ENCODE data around the gene CHAF1A.

DNA sequence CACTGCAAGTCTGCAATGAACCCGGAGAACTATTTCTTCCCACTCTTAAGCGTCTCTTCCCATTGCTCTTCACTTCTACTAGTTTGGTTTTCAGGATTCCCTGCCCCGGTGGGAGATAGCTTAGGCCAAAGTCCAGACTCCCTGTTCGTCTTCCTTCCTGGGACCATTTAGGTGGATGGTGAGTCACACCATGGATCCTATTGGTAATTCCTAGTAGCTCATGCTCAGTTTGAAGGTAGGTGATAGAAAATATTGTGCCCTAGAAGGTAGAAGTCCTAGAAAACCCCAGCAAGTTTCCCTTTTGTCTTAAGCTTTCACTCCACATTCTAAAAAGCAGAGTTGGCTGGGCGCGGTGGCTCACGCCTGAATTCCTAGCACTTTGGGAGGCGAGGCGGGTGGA, 13.8 kb downstream of the CHAF1A start:
- TF ChIP-seq, protein P1, sequence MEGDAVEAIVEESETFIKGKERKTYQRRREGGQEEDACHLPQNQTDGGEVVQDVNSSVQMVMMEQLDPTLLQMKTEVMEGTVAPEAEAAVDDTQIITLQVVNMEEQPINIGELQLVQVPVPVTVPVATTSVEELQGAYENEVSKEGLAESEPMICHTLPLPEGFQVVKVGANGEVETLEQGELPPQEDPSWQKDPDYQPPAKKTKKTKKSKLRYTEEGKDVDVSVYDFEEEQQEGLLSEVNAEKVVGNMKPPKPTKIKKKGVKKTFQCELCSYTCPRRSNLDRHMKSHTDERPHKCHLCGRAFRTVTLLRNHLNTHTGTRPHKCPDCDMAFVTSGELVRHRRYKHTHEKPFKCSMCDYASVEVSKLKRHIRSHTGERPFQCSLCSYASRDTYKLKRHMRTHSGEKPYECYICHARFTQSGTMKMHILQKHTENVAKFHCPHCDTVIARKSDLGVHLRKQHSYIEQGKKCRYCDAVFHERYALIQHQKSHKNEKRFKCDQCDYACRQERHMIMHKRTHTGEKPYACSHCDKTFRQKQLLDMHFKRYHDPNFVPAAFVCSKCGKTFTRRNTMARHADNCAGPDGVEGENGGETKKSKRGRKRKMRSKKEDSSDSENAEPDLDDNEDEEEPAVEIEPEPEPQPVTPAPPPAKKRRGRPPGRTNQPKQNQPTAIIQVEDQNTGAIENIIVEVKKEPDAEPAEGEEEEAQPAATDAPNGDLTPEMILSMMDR (IDR thresholded peaks at IDR 0.05) = no peak
- TF ChIP-seq POLR2AphosphoS5 (IDR thresholded peaks at IDR 0.05) = no peak
- no peak for TF ChIP-seq POLR2A (IDR thresholded peaks at IDR 0.05)
